Stomach smooth muscle (tissue), 2 donors: ENCODE measurements around the gene ACAA1.

Experiments
- H3K27ac ChIP-seq: one replicate; pipeline ENCODE4 v1.7.0; 2013; ENCODE audit warnings: mild to moderate bottlenecking, low read length, inconsistent platforms
- H3K27me3 ChIP-seq, 2 donors: one replicate each; pipeline ENCODE4 v1.7.0; 2013; ENCODE audit warnings: low read length in 2 of 2; ENCODE audit not compliant: insufficient read depth in 2 of 2, control insufficient read depth in 1 of 2
- H3K36me3 ChIP-seq, 2 donors: one replicate each; pipeline ENCODE4 v1.7.0; 2013; ENCODE audit warnings: low read length in 2 of 2; ENCODE audit not compliant: control insufficient read depth in 2 of 2, insufficient read depth in 2 of 2
- H3K4me1 ChIP-seq: one replicate; pipeline ENCODE4 v1.7.0; 2013; ENCODE audit warnings: low read length; ENCODE audit not compliant: control insufficient read depth, insufficient read depth
- H3K4me3 ChIP-seq, 2 donors: one replicate each; pipeline ENCODE4 v1.7.0; 2013; ENCODE audit warnings: low read length in 2 of 2
- H3K9ac ChIP-seq, 2 donors: one replicate each; pipeline ENCODE4 v1.7.0; 2013; ENCODE audit warnings: low read length in 2 of 2, mild to moderate bottlenecking in 1 of 2
- H3K9me3 ChIP-seq, 2 donors: one replicate each; pipeline ENCODE4 v1.7.0; 2013; ENCODE audit warnings: low read length in 2 of 2; ENCODE audit not compliant: control insufficient read depth in 2 of 2
- donor health status: healthy.
- donor health status: Pancreatic carcinoma.

The ACAA1 gene

DNA sequence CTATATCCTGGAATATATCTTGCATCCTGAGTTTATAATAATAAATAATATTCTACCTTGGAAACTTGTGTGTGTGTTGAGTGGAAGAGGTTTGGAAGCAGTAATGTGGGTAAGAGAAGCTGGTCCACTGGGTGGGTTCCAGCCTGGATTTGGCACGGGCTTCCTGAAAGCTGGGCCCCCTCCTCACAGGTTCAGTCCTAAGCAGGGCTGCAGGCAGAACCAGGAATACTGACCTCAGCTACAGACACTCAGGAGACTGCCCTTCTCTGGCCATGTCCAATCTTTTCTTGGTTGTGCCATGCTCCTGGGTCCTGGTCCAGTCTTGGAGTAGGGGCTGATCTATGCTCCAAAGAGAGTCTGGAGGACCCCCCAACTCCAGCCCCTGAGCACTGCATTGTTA is 6.0 kb upstream of the ACAA1 start:
- peaks cover 19% of the 10 kb centered on the region for H3K4me1 ChIP-seq
- H3K36me3 ChIP-seq = peaks cover 4 to 14% of the 10 kb centered on the region in 2 donors
- H3K27me3 ChIP-seq = peaks cover 0 to 2% of the 10 kb centered on the region in 2 donors
- no peak overlapping the region for H3K4me3 ChIP-seq
- H3K27ac ChIP-seq = no peak overlapping the region
- H3K9me3 ChIP-seq = peaks cover 0 to 4% of the 10 kb centered on the region in 2 donors
- H3K9ac ChIP-seq = no peak overlapping the region

DNA sequence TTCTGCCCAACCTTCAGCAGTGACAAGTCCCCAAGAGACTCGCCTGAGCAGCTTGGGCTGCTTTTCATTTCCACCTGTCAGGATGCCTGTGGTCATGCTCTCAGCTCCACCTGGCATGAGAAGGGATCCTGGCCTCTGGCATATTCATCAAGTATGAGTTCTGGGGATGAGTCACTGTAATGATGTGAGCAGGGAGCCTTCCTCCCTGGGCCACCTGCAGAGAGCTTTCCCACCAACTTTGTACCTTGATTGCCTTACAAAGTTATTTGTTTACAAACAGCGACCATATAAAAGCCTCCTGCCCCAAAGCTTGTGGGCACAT is 5.0 kb upstream of the ACAA1 start:
- no peak overlapping the region for H3K9ac ChIP-seq
- H3K9me3 ChIP-seq = peaks cover 0 to 4% of the 10 kb centered on the region in 2 donors
- H3K4me3 ChIP-seq = no peak overlapping the region
- H3K4me1 ChIP-seq = peaks cover 26% of the 10 kb centered on the region
- no peak overlapping the region for H3K27ac ChIP-seq
- H3K36me3 ChIP-seq = peaks cover 4 to 14% of the 10 kb centered on the region in 2 donors
- peaks cover 0 to 2% of the 10 kb centered on the region in 2 donors for H3K27me3 ChIP-seq

DNA sequence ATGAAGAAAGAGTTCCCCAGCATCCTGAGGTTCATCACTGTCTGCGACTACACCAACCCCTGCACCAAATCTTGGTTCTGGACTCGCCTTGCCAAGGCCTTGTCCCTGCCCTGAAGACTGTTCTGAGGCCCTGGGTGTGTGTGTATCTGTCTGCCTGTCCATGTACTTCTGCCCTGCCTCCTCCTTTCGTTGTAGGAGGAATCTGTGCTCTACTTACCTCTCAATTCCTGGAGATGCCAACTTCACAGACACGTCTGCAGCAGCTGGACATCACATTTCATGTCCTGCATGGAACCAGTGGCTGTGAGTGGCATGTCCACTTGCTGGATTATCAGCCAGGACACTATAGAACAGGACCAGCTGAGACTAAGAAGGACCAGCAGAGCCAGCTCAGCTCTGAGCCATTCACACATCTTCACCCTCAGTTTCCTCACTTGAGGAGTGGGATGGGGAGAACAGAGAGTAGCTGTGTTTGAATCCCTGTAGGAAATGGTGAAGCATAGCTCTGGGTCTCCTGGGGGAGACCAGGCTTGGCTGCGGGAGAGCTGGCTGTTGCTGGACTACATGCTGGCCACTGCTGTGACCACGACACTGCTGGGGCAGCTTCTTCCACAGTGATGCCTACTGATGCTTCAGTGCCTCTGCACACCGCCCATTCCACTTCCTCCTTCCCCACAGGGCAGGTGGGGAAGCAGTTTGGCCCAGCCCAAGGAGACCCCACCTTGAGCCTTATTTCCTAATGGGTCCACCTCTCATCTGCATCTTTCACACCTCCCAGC is 4.4 kb upstream of the ACAA1 start:
- H3K27me3 ChIP-seq = peaks cover 0 to 2% of the 10 kb centered on the region in 2 donors
- no peak overlapping the region for H3K27ac ChIP-seq
- H3K4me1 ChIP-seq = peaks cover 26% of the 10 kb centered on the region
- peaks cover 0 to 3% of the 10 kb centered on the region in 2 donors for H3K9me3 ChIP-seq
- H3K36me3 ChIP-seq = peaks cover 4 to 14% of the 10 kb centered on the region in 2 donors
- no peak overlapping the region for H3K4me3 ChIP-seq
- no peak overlapping the region for H3K9ac ChIP-seq

DNA sequence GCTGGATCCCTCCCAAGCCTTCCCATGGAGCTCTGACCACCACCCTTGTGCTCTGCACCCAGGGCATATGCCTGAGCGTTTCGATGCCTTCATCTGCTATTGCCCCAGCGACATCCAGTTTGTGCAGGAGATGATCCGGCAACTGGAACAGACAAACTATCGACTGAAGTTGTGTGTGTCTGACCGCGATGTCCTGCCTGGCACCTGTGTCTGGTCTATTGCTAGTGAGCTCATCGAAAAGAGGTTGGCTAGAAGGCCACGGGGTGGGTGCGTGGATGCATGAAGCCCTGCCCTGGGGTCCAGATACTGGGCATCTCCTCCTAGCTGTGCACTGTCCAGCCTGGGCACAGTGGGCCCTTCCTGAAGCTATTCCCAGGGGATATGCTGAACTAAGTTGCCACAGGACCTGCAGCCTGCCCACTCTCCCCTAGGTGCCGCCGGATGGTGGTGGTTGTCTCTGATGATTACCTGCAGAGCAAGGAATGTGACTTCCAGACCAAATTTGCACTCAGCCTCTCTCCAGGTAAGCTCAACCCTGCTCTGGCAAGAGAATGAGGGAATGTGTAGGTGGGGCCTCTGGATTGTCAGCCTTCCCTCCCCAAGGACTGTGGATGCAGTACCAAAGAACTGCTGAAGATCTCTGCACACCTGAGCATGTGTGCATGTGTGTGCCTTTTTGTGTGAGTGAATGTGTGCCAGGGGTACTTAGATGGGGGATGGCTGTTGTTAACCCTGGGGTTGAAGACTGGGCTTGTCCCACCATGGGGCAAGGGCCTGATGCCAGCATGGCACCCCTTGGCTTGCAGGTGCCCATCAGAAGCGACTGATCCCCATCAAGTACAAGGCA is 3.6 kb upstream of the ACAA1 start:
- H3K27ac ChIP-seq = no peak overlapping the region
- peak overlapping the region in 1 of 2 donors; percentile 15 for H3K4me3 ChIP-seq
- H3K9ac ChIP-seq = no peak overlapping the region

DNA sequence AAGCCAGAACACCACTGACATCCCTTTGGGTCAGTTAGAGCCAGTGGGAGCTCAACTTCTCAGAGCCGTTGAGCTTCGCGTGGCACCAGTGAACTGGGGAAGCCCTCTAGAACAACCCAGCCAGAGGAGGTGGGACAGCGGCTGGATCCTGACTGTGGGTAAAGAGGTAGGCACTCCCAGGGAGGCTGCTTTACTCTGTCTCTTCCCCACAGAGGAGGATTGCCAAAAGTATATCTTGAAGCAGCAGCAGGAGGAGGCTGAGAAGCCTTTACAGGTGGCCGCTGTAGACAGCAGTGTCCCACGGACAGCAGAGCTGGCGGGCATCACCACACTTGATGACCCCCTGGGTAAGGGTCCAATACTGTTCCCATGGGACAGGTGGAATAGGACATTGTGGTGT is 2.7 kb upstream of the ACAA1 start:
- H3K27me3 ChIP-seq = peaks cover 0 to 2% of the 10 kb centered on the region in 2 donors
- peak overlapping the region; percentile 72 to 86 for H3K9ac ChIP-seq

More for the DNA sequence above, 3.6 kb upstream of the ACAA1 start:
- Histone ChIP-seq H3K36me3 (peaks cover 4 to 14% of the 10 kb centered on the region in 2 donors), H3K4me1 (peaks cover 34% of the 10 kb centered on the region), H3K9me3 (no peaks in the 10 kb centered on the region), H3K27me3 (peaks cover 0 to 2% of the 10 kb centered on the region in 2 donors)

DNA sequence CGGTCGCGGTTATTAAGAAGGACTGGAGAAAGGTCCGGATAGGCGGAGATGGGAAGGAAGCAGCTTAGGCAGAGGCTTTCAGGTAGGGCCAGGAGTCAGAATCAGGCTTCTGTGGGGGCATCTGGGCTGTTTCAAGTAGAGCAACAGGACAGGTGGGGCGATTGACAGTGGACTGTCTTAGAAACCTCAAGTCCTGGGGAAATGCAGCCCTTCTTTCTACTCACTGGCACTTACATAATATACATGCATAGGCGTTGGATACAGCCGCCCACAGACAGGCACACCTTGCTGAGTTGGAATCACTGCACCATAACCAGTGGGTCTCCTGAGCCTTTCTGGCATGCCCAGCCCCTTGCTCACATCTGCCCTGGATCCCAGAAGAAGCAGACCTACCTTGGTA is 2.3 kb upstream of the ACAA1 start:
- H3K9me3 ChIP-seq = no peaks in the 10 kb centered on the region
- H3K36me3 ChIP-seq = peaks cover 6 to 14% of the 10 kb centered on the region in 2 donors
- peak overlapping the region; percentile 42 to 96 for H3K4me3 ChIP-seq
- peak overlapping the region; percentile 72 to 86 for H3K9ac ChIP-seq
- H3K27me3 ChIP-seq = peaks cover 0 to 2% of the 10 kb centered on the region in 2 donors
- peaks cover 39% of the 10 kb centered on the region for H3K4me1 ChIP-seq
- peak overlapping the region; percentile 94 for H3K27ac ChIP-seq

More for the DNA sequence above, 2.7 kb upstream of the ACAA1 start:
- Histone ChIP-seq H3K36me3 (peaks cover 4 to 14% of the 10 kb centered on the region in 2 donors), H3K4me1 (peaks cover 39% of the 10 kb centered on the region), H3K4me3 (peak overlapping the region; percentile 42 to 96), H3K9me3 (no peaks in the 10 kb centered on the region), H3K27ac (no peak overlapping the region)

DNA sequence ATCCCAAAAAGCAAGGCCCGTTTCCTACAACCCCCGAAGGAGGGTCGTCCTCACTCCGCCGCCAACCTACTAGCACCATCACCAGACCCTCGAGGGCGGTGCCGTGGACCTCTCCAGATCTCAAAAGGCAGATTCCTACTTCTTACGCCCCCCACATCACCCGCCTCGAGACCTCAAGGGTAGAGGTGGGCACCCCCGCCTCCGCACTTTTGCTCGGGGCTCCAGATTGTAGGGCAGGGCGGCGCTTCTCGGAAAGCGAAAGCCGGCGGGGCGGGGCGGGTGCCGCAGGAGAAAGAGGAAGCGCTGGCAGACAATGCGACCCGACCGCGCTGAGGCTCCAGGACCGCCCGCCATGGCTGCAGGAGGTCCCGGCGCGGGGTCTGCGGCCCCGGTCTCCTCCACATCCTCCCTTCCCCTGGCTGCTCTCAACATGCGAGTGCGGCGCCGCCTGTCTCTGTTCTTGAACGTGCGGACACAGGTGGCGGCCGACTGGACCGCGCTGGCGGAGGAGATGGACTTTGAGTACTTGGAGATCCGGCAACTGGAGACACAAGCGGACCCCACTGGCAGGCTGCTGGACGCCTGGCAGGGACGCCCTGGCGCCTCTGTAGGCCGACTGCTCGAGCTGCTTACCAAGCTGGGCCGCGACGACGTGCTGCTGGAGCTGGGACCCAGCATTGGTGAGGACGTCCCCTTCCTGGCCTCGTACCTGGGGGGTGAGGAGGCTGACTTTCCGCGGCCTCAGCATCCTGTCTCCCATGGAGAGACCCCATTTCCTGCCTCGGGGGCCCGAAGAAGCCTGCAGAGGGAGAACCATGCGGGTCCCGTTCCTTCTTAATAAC is 1.6 kb upstream of the ACAA1 start, which contains the start of gene MYD88:
MYD88 (plus strand) TSS at position 313 of the 842 bp plus-strand sequence; CDS start at position 353, 40 bp downstream.
- peaks cover 39% of the 10 kb centered on the region for H3K4me1 ChIP-seq
- H3K27me3 ChIP-seq = peaks cover 0 to 2% of the 10 kb centered on the region in 2 donors
- peak within 1 kb of the TSS; percentile 94 for H3K27ac ChIP-seq
- H3K9ac ChIP-seq = peak within 1 kb of the TSS; percentile 72 to 86
- no peaks in the 10 kb centered on the region for H3K9me3 ChIP-seq
- peaks cover 12 to 18% of the 10 kb centered on the region in 2 donors for H3K36me3 ChIP-seq
- H3K4me3 ChIP-seq = peak within 1 kb of the TSS; percentile 42 to 96

DNA sequence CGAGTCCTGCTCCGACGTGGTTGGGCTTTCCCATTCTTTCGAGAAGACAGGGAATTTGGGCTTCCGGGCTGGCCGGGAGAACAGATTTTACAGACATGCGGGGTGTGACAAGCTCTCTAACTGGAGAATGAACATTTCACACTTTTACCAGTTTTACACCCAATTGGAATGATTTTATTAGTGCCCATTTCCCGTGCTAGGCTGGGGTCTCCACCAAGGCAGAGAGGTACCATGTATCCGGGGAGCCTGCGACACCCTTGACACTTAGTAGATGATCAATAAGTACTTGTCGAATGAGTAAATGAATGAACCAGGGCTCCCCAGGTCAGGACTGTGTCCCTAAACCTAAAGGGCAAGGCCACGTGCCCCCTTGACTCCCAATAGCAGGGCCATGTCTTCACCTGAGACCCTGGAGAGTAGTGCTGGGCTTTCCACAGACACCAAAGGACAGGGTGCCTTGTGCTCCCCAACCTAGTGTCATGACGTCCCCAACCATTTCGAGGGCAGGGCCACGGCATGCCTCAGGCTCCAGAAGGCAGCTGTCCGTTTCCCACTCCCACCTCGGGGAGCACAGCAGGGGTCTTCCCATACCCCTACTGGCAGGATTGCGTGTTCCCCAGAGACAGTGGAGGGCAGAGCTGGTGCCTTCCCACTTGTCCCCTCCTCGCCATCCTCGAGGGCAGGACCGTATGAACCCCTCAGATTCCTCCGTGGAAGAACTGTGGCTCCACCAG is 855 bp upstream of the ACAA1 start:
- H3K4me1 ChIP-seq = peaks cover 39% of the 10 kb centered on the region

DNA sequence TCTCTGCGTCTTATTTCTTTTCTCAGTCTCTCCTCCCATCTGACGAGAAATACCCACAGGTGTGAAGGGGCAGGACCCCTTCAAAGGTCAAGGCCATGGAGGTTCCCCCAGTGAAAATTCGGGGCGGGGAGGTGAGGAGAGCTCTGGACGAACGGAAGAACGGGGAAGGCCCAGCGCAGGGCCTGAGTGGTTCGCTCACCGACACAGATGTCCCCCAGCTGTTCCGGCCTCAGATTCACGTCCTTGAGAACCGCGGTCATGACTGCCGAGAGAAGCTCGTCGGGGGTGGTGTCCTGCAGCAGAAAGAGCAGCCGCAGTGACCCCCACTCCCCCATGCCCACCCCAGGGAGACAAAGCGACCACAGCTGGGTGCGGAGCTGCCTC is 542 bp downstream of the ACAA1 start:
- H3K27ac ChIP-seq = peak overlapping the region; percentile 94
- no peaks in the 10 kb centered on the region for H3K27me3 ChIP-seq
- peaks cover 39% of the 10 kb centered on the region for H3K4me1 ChIP-seq
- H3K36me3 ChIP-seq = peaks cover 26 to 33% of the 10 kb centered on the region in 2 donors
- H3K9ac ChIP-seq = peak overlapping the region; percentile 80 to 84
- H3K9me3 ChIP-seq = no peaks in the 10 kb centered on the region
- peak overlapping the region; percentile 80 to 96 for H3K4me3 ChIP-seq

More for the DNA sequence above, 855 bp upstream of the ACAA1 start:
- Histone ChIP-seq H3K27ac (peak overlapping the region; percentile 94), H3K27me3 (no peaks in the 10 kb centered on the region), H3K9ac (peak overlapping the region; percentile 72 to 86), H3K9me3 (no peaks in the 10 kb centered on the region), H3K4me3 (peak overlapping the region; percentile 42 to 96), H3K36me3 (peaks cover 20 to 26% of the 10 kb centered on the region in 2 donors)
